Neural progenitor cell (in vitro differentiated cells): ENCODE measurements around the gene SYT3. TPM values are rescaled to one million over a fixed set of nuclear protein-coding genes. Genes with fewer than 3 reads are reported as not detected.
"Not testable (repeated sequence)": the region's sequence is repeated elsewhere in the genome, so short reads cannot be mapped to it uniquely, and the experiment has no call there.

ENCODE experiments used
- DNase-seq: peaks from one replicate; pipeline ENCODE4 v3.0.0-alpha.2; 2016; ENCODE audit warnings: low spot score
- H2AFZ ChIP-seq: fragments of 200-600 bp; sonication (generic); replicated peaks from 2 replicates; pipeline ENCODE4 v1.6.1; 2016; ENCODE audit warnings: antibody characterized with exemption
- H3F3A ChIP-seq: fragments of 200-600 bp; sonication (generic); 2 replicates; pipeline ENCODE4 v1.6.1; 2016; ENCODE audit warnings: antibody characterized with exemption, low read depth
- H3K27ac ChIP-seq: fragments of 200-600 bp; sonication (generic); 2 replicates; pipeline ENCODE4 v1.5.1; 2016; ENCODE audit warnings: mild to moderate bottlenecking
- H3K27me3 ChIP-seq: fragments of 200-600 bp; sonication (generic); 2 replicates; pipeline ENCODE4 v1.6.1; 2016; ENCODE audit warnings: mild to moderate bottlenecking, moderate library complexity
- H3K36me3 ChIP-seq: fragments of 200-600 bp; sonication (generic); 2 replicates; pipeline ENCODE4 v1.5.1; 2016
- H3K4me1 ChIP-seq: fragments of 200-600 bp; sonication (generic); 2 replicates; pipeline ENCODE4 v1.6.1; 2016; ENCODE audit warnings: mixed run types
- H3K4me2 ChIP-seq: fragments of 200-600 bp; sonication (generic); 2 replicates; pipeline ENCODE4 v1.6.1; 2016
- H3K4me3 ChIP-seq: fragments of 200-600 bp; sonication (generic); 2 replicates; pipeline ENCODE4 v1.5.1; 2016
- H3K79me2 ChIP-seq: fragments of 200-600 bp; sonication (generic); 2 replicates; pipeline ENCODE4 v1.6.1; 2016; ENCODE audit warnings: low read depth
- H3K9ac ChIP-seq: fragments of 200-600 bp; sonication (generic); 2 replicates; pipeline ENCODE4 v1.6.1; 2016
- H3K9me3 ChIP-seq: fragments of 200-600 bp; sonication (generic); 2 replicates; pipeline ENCODE4 v1.5.1; 2016; ENCODE audit warnings: low read depth
- H4K20me1 ChIP-seq: fragments of 200-600 bp; sonication (generic); 2 replicates; pipeline ENCODE4 v1.6.1; 2016; ENCODE audit warnings: low read depth
- H3K27ac Mint-ChIP-seq: 3 replicates; pipeline ENCODE4 v1.8.0; 2021; ENCODE audit warnings: mixed read lengths
- H3K27me3 Mint-ChIP-seq: 2 replicates; pipeline ENCODE4 v1.8.0; 2022; ENCODE audit warnings: low read depth, mild to moderate bottlenecking, inconsistent platforms, moderate library complexity, mixed read lengths; ENCODE audit not compliant: insufficient read depth
- H3K36me3 Mint-ChIP-seq: 3 replicates; pipeline ENCODE4 v1.8.0; 2021; ENCODE audit warnings: mixed read lengths
- H3K4me1 Mint-ChIP-seq: 3 replicates; pipeline ENCODE4 v1.8.0; 2021; ENCODE audit warnings: mixed read lengths
- H3K4me3 Mint-ChIP-seq: 3 replicates; pipeline ENCODE4 v1.8.0; 2021; ENCODE audit warnings: mild to moderate bottlenecking, moderate library complexity, mixed read lengths
- H3K9me3 Mint-ChIP-seq: 3 replicates; pipeline ENCODE4 v1.8.0; 2020; ENCODE audit warnings: mixed read lengths
- CTCF ChIP-seq: fragments of 200-600 bp; sonication (generic); IDR thresholded peaks from 2 replicates; pipeline ENCODE4 v1.5.1; 2017; ENCODE audit warnings: antibody characterized with exemption, mild to moderate bottlenecking
- EZH2 ChIP-seq: fragments of 200-600 bp; sonication (generic); IDR thresholded peaks from 2 replicates; pipeline ENCODE4 v1.6.1; 2017; ENCODE audit warnings: antibody characterized with exemption, mild to moderate bottlenecking, moderate library complexity
- EZH2phosphoT487 ChIP-seq: fragments of 200-600 bp; sonication (generic); IDR thresholded peaks from 2 replicates; pipeline ENCODE4 v1.6.1; 2017; ENCODE audit warnings: antibody characterized with exemption
- total RNA-seq: library from RNA; depleted of rRNA; stranded (reverse); fragments of >200 nt; gene quantifications from 2 replicates; pipeline ENCODE4 v1.2.3, GENCODE V29; 2015; ENCODE audit warnings: low replicate concordance

The SYT3 gene
- total RNA-seq, 1 donor from 2014 or later = 0.41 TPM

GRCh38 chr19:50580970-50581634 is 58.6 kb downstream of the SYT3 start:
- Mint-ChIP-seq H3K36me3 (no peaks in the 10 kb centered on the region), H3K4me3 (no peak overlapping the region), H3K27me3 (no peaks in the 10 kb centered on the region), H3K4me1 (peaks cover 7% of the 10 kb centered on the region), H3K27ac (no peak overlapping the region), H3K9me3 (peaks cover 6% of the 10 kb centered on the region)
- Histone ChIP-seq H3F3A (no peaks in the 10 kb centered on the region), H3K79me2 (no peaks in the 10 kb centered on the region), H2AFZ (no peak overlapping the region), H3K27me3 (no peaks in the 10 kb centered on the region), H3K27ac (no peak overlapping the region), H3K4me2 (no peak overlapping the region), H3K9me3 (no peaks in the 10 kb centered on the region), H3K36me3 (no peaks in the 10 kb centered on the region), H3K4me1 (no peaks in the 10 kb centered on the region), H4K20me1 (no peaks in the 10 kb centered on the region), H3K4me3 (no peak overlapping the region), H3K9ac (no peak overlapping the region)
- no peak for DNase-seq
- TF ChIP-seq CTCF = no peak
- TF ChIP-seq EZH2 = no peak
- no peak for TF ChIP-seq EZH2phosphoT487

GRCh38 chr19:50580240-50580639 is 59.4 kb downstream of the SYT3 start:
- H3K9ac ChIP-seq = no peak overlapping the region
- no peak overlapping the region for H3K27ac Mint-ChIP-seq
- no peak for DNase-seq
- no peak overlapping the region for H3K4me3 Mint-ChIP-seq
- no peak overlapping the region for H3K4me2 ChIP-seq
- no peak for TF ChIP-seq EZH2phosphoT487
- TF ChIP-seq EZH2 = no peak
- TF ChIP-seq CTCF = no peak
- H3F3A ChIP-seq = no peaks in the 10 kb centered on the region
- H3K4me3 ChIP-seq = no peak overlapping the region
- no peak overlapping the region for H2AFZ ChIP-seq
- no peaks in the 10 kb centered on the region for H3K36me3 ChIP-seq
- no peaks in the 10 kb centered on the region for H3K79me2 ChIP-seq
- no peaks in the 10 kb centered on the region for H3K4me1 ChIP-seq
- H3K27ac ChIP-seq = no peak overlapping the region
- peaks cover 7% of the 10 kb centered on the region for H3K4me1 Mint-ChIP-seq
- no peaks in the 10 kb centered on the region for H3K27me3 ChIP-seq
- peaks cover 6% of the 10 kb centered on the region for H3K9me3 Mint-ChIP-seq
- H3K27me3 Mint-ChIP-seq = no peaks in the 10 kb centered on the region
- no peaks in the 10 kb centered on the region for H3K9me3 ChIP-seq
- no peaks in the 10 kb centered on the region for H4K20me1 ChIP-seq
- no peaks in the 10 kb centered on the region for H3K36me3 Mint-ChIP-seq

- not testable (repeated sequence) for H3K4me3 Mint-ChIP-seq, H3K9me3 ChIP-seq, DNase-seq, H3K9me3 Mint-ChIP-seq, H3K27me3 Mint-ChIP-seq, H3K79me2 ChIP-seq, H3K4me1 Mint-ChIP-seq, H3K4me1 ChIP-seq, H2AFZ ChIP-seq, H3K36me3 ChIP-seq, H3K4me3 ChIP-seq, H3F3A ChIP-seq, H3K9ac ChIP-seq, H3K36me3 Mint-ChIP-seq, H3K4me2 ChIP-seq, H4K20me1 ChIP-seq, H3K27ac ChIP-seq, H3K27me3 ChIP-seq, H3K27ac Mint-ChIP-seq
Observed at GRCh38 chr19:50576769-50577168, 62.9 kb downstream of the SYT3 start.

- no peaks in the 10 kb centered on the region for H3K36me3 ChIP-seq
- Mint-ChIP-seq H3K27me3 (peaks cover 4% of the 10 kb centered on the region), H3K9me3 (no peaks in the 10 kb centered on the region), H3K4me3 (no peak overlapping the region), H3K4me1 (peaks cover 8% of the 10 kb centered on the region), H3K36me3 (no peaks in the 10 kb centered on the region), H3K27ac (no peak overlapping the region)
- peaks cover 38% of the 10 kb centered on the region for H3K27me3 ChIP-seq
- H3K9me3 ChIP-seq = no peaks in the 10 kb centered on the region
- no peak overlapping the region for H2AFZ ChIP-seq
- no peak overlapping the region for H3K27ac ChIP-seq
- H3K4me2 ChIP-seq = no peak overlapping the region
- no peaks in the 10 kb centered on the region for H4K20me1 ChIP-seq
- H3F3A ChIP-seq = no peaks in the 10 kb centered on the region
- no peak overlapping the region for H3K4me3 ChIP-seq
- no peaks in the 10 kb centered on the region for H3K79me2 ChIP-seq
- DNase-seq = no peak
- no peak overlapping the region for H3K9ac ChIP-seq
- TF ChIP-seq CTCF (no peak), EZH2 (no peak), EZH2phosphoT487 (no peak)
- H3K4me1 ChIP-seq = no peaks in the 10 kb centered on the region
Observed at GRCh38 chr19:50573741-50574461, 65.8 kb downstream of the SYT3 start.
